ENCODE measurements around the gene TJP2. TPM values are rescaled to one million over a fixed set of nuclear protein-coding genes. Genes with fewer than 3 reads are reported as not detected.

Gene TJP2
- total RNA-seq, 2 donors from 2014 or later: 45.1 to 53.0 TPM

DNA sequence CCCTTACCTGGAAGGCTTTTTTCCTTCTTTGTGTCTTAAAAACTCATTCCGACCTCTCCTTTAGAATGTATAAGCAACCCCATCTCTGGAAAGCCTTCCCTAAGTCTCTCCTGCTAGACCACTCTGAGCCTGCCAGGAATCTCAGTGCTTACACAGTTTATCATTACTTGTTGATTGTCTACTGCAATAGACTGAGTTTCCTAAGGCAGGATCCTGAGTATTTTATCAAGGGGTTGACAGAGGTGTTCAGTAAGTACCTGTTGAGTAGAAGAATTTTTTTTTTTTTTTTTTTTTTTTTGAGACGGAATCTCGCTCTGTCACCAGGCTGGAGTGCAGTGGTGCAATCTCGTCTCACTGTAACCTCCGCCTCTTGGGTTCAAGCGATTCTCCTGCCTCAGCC lies 2.6 kb upstream of the TJP2 start:
- no peaks in the 10 kb centered on the region for H3K36me3 Mint-ChIP-seq (ENCODE audit: low read depth)
- no peaks in the 10 kb centered on the region for H3K9me3 Mint-ChIP-seq
- H3K4me3 Mint-ChIP-seq: no peak overlapping the region
- no peak for TF ChIP-seq CTCF (conservative IDR thresholded peaks at IDR 0.05)
- Histone ChIP-seq H3K9me3 (ENCODE audit: control insufficient read depth, low read length) (no peaks in the 10 kb centered on the region), H3K27me3 (ENCODE audit: control insufficient read depth, insufficient read depth, low read length, poor library complexity, severe bottlenecking) (peaks cover 20% of the 10 kb centered on the region), H3K4me1 (ENCODE audit: control insufficient read depth, insufficient read depth, low read length) (peaks cover 4% of the 10 kb centered on the region), H3K9ac (ENCODE audit: extremely low read depth, low read length, poor library complexity, severe bottlenecking) (no peak overlapping the region), H3K4me3 (ENCODE audit: low read length) (no peak overlapping the region), H3K36me3 (ENCODE audit: control insufficient read depth, insufficient read depth, low read length) (no peaks in the 10 kb centered on the region), H3K27ac (ENCODE audit: low read depth, low read length) (no peak overlapping the region)
- peaks cover 41% of the 10 kb centered on the region for H3K4me1 Mint-ChIP-seq
- WGBS, 2 experiments (ENCODE audit: insufficient coverage in 1 of 2, insufficient read length in 1 of 2): 93 to 96% methylated on average over 3 to 6 of the region's 6 CpGs
- DNase-seq: no peak
- peaks cover 23% of the 10 kb centered on the region for H3K27me3 Mint-ChIP-seq (ENCODE audit: insufficient read depth)
- H3K27ac Mint-ChIP-seq: no peak overlapping the region

DNA sequence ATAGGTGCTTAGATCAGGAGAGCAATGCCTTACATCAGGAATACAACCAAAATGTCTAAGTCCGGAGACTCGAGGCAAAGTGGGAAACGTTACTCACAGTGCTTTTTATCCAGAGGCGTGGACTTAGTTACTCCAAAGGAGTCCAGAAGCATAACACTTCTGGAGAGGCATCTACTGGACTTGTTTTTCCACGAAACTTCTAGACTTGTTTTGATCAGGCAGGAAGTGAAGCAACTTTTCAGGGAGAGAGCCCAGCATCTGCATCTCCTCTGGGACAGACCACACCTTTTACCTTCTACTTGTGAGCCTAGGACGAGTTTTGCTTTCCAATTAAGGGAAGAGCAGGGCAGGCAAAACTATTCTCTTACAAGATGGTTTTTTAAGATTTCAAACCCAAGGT lies 1.2 kb upstream of the TJP2 start:
- H3K4me1 ChIP-seq (ENCODE audit: control insufficient read depth, insufficient read depth, low read length): peaks cover 4% of the 10 kb centered on the region
- no peak overlapping the region for H3K9ac ChIP-seq (ENCODE audit: extremely low read depth, low read length, poor library complexity, severe bottlenecking)
- Mint-ChIP-seq H3K27me3 (ENCODE audit: insufficient read depth) (peaks cover 23% of the 10 kb centered on the region), H3K4me3 (peak overlapping the region; percentile 71), H3K27ac (no peak overlapping the region), H3K4me1 (peaks cover 44% of the 10 kb centered on the region), H3K9me3 (no peaks in the 10 kb centered on the region), H3K36me3 (ENCODE audit: low read depth) (no peaks in the 10 kb centered on the region)
- peaks cover 20% of the 10 kb centered on the region for H3K27me3 ChIP-seq (ENCODE audit: control insufficient read depth, insufficient read depth, low read length, poor library complexity, severe bottlenecking)
- TF ChIP-seq CTCF (conservative IDR thresholded peaks at IDR 0.05): no peak
- WGBS, 2 experiments (ENCODE audit: insufficient coverage in 1 of 2, insufficient read length in 1 of 2): 69 to 72% methylated on average over 5 to 6 of the region's 6 CpGs
- H3K27ac ChIP-seq (ENCODE audit: low read depth, low read length): no peak overlapping the region
- H3K36me3 ChIP-seq (ENCODE audit: control insufficient read depth, insufficient read depth, low read length): no peaks in the 10 kb centered on the region
- DNase-seq: no peak
- no peaks in the 10 kb centered on the region for H3K9me3 ChIP-seq (ENCODE audit: control insufficient read depth, low read length)
- H3K4me3 ChIP-seq (ENCODE audit: low read length): no peak overlapping the region

- TF ChIP-seq CTCF (conservative IDR thresholded peaks at IDR 0.05): no peak
- H3K27ac ChIP-seq (ENCODE audit: low read depth, low read length): no peak overlapping the region
Observed at GRCh38 chr9:69173497-69173890, 583 bp upstream of the TJP2 start.

More at GRCh38 chr9:69173497-69173890, 583 bp upstream of the TJP2 start:
- peak overlapping the region; percentile 84 for H3K4me3 ChIP-seq (ENCODE audit: low read length)
- Mint-ChIP-seq H3K4me1 (peaks cover 43% of the 10 kb centered on the region), H3K27me3 (ENCODE audit: insufficient read depth) (peaks cover 23% of the 10 kb centered on the region), H3K4me3 (peak overlapping the region; percentile 71), H3K36me3 (ENCODE audit: low read depth) (no peaks in the 10 kb centered on the region), H3K9me3 (no peaks in the 10 kb centered on the region), H3K27ac (peak overlapping the region; percentile 41)
- WGBS, 2 experiments (ENCODE audit: insufficient coverage in 1 of 2, insufficient read length in 1 of 2): 15 to 16% methylated on average over 8 to 17 of the region's 17 CpGs
- no peaks in the 10 kb centered on the region for H3K36me3 ChIP-seq (ENCODE audit: control insufficient read depth, insufficient read depth, low read length)
- H3K9ac ChIP-seq (ENCODE audit: extremely low read depth, low read length, poor library complexity, severe bottlenecking): no peak overlapping the region
- no peak for DNase-seq
- peaks cover 10% of the 10 kb centered on the region for H3K4me1 ChIP-seq (ENCODE audit: control insufficient read depth, insufficient read depth, low read length)
- H3K9me3 ChIP-seq (ENCODE audit: control insufficient read depth, low read length): no peaks in the 10 kb centered on the region
- peaks cover 20% of the 10 kb centered on the region for H3K27me3 ChIP-seq (ENCODE audit: control insufficient read depth, insufficient read depth, low read length, poor library complexity, severe bottlenecking)
